Fibroblast of skin of abdomen (primary cell): Measurements from ENCODE around the gene NCAM2.
"Not testable (repeated sequence)": the region's sequence is repeated elsewhere in the genome, so short reads cannot be mapped to it uniquely, and the experiment has no call there.

ENCODE experiments used
- DNase-seq: peaks from one replicate; pipeline ENCODE4 v3.0.0-alpha.2; 2013

The NCAM2 gene

DNA sequence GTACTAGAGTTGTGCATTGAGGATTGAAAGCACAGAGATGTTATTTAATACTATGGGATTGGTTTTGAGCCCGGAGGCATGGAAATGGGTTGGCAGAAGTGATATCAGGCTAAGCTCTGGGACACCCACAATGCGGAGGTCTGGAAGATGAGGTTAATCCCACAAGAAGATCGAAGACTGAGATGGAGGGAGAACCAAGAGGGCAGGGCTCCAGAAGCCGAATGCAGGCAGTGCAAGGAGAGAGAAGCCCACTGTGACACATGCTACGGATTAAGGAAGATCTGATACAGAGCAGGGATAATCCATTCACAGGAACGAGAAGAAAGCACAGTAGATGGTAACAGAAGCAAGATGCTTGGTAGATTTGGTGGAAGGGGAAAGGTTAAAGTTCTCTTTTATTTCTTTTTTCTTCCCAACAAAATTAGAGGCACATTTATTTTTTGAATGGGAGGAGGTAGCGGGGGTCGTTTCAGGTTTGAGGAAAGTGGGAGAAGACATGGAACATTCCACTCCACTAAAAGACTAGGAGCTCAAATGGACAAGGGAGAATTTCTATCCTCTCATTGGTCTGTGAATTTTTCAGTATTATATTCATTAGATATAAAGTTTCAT is 113.2 kb downstream of the NCAM2 start:
- DNase-seq: no peak

DNA sequence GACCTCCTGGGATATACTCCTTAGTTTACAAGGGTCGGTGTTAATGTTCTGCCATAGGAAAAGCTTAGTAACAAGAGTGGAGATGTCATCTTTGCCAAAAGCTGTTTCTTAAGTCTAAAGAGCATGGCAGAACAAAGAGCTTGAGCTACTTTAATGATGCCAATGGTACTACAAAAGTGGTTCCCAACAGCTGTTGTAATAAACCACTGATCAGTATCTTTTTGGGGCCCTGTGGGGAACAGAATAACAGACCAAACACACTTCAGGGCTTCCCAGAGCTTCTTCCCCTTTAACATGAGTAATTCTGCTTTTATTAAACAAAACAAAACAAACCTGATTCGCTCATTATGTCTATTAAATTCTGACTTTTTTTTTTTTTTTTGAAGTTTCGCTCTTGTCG is 116.3 kb downstream of the NCAM2 start:
- DNase-seq: no peak

DNA sequence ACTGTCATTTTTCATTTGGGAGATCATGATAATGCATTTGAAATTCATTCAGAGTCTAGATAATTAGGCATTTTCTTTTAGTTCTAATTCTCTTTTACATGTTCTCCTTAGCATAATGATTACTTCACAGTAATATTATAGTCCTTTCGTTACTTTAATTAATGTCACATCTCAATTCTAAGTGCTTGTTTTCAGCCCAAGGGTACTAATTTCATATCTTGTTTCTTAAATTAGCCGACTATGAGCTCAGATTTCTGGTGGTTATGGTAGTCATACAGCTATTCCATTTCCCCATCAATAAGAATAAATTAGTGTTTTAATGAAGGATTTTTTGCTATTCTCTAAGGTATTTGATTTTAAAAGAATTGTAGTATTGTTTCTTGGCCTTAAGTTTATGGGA is 120.9 kb downstream of the NCAM2 start:
- no peak for DNase-seq

DNA sequence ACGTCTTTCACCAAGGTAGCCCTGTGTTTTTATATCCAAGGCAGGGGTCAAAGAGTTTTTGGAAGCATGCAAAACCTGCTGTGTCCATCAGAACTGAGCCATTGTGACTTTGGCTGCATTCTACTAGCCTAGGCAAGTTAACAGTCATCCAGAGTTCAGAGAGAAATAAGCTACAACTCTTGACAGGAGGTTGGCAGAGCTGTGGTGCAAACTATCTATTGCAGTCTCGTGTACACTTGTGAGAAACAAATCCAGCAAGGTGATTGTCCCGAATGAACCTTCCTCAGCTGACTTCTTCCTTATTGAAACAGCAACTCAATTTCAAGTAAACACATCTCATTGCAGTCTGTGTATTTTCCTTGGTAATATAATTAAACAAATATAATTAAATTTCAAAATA is 124.5 kb downstream of the NCAM2 start:
- no peak for DNase-seq

DNA sequence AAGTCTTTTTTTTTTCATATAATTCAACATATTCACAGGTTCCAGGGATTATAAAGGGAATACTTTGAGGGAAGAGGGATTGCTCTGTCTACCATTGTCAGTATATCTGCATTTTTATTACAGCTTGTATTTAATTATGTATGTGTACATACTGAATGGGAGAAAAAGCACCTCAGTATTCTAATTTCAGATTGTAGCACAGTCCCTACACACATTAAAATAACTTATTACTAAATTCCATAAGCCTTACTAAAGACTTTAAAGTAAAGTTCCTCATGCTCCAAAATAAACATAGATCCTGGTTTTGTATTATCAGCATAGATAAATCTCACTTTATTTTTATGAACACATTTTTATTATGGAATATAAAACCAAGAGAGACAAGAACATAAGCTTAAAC is 134.2 kb downstream of the NCAM2 start:
- DNase-seq: no peak

DNA sequence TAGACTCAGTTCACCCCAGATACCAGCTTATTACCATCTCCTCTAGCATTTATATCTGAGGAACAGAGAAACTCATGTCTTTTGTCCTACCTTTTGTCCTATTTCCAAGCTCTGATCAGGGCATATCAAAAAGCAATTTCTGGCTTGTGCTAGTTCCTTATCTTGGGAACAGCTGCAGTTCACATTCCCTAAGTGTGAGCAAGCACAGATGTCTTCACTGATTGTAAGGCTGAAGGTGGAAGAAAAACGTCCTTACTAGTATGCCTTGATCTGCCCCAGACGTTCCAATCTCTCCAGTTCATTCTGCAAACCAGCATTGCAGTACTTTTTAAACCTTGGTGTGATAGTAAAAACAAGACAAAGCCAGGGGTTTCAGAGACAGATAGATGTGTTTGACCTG is 139.8 kb downstream of the NCAM2 start:
- peak; percentile 75 for DNase-seq

DNA sequence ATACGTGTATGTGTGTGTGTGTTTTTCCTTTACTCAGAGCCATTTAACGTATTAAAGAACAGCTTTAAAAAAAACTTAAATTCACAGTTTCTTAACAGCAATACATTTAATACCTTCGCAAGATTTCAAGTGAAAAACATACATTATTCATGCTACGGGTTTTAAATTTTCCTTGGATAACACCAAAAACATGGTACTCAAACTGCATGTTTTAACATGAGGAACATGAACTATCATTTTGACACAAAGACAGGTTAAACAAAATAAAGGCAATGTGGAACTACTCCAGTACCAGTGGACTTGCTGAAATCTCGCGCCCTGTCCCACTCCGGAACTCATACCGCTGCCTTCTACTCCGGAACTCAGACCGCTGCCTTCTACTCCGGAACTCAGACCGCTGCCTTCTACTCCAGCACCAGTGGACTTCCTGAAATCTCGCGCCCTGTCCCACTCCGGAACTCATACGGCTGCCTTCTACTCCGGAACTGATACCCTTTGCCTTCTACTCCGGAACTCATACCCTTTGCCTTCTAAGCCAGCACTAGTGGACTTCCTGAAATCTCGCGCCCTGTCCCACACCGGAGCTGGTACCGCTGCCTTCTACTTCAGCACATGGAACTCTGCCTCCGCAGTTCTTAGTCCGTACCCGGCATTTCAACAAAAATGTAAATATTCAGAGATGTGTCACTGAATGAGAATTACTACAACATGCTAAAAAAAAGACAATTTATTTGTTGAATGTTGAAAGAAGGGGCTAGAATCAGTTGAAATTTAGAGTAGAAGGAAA is 148.6 kb downstream of the NCAM2 start:
- DNase-seq: no peak

DNA sequence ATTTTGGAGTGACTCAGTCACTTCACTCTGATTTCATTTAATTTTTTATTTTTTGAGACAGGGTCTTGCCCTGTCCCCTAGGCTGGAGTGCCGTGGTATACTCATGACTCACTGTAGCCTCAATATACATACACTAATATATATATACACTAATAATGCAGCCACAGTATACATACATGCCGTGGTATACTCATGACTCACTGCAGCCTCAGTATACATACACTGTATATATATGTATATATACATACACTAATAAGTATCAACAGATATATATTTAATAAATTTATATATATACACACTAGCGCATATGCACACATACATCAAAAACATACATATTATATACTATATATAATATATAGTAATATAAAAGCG is 149.2 kb downstream of the NCAM2 start:
- no peak for DNase-seq

DNA sequence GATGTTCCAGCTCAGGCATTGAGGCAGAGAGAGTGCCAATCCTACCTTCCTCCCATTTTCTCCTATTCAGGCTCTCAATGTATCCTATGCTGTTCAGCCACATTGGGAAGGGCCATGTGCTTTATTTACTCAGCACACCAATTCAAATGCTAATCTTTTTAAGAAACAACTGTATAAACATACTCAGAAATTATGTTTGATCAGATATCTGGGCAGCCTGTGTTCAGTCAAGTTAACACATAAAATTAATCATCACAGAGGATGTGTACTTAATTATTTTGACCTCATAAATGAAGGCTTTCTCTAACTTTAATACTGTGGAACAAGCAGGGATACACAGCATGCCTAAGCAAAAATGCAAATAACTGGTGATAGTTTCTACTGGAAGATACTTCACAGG is 149.8 kb downstream of the NCAM2 start:
- no peak for DNase-seq

DNA sequence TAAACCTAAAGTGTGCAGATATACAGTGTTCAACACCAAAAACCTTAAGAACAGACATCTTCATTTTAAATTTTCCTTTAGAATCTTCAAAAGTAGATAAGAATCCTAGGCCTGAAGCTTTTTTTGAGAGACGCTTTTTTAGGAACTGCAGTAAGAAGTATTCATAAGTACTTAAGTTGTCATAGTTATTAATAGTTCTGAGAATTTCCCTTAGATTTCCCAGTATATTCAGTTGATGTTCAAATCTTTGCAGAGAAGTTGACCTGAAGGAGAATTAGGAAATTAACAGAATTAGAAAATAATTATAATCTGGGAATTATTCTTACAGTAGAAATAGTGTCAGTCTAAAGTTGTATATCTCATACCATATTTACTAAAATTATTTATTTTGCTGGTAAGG is 150.3 kb downstream of the NCAM2 start:
- no peak for DNase-seq

DNA sequence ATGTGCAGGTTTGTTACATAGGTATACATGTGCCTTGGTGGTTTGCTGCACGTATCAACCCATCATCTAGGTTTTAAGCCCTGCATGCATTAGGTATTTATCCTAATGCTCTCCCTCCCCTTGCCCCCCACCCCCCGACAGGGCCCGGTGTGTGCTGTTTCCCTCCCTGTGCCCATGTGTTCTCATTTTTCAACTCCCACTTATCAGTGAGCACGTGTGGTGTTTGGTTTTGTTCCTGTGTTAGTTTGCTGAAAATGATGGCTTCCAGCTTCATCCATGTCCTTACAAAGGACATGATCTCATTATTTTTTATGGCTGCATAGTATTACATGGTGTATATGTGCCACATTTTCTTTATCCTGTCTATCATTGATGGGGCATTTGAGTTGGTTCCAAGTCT is 151.2 kb downstream of the NCAM2 start:
- not testable (repeated sequence) for DNase-seq

DNA sequence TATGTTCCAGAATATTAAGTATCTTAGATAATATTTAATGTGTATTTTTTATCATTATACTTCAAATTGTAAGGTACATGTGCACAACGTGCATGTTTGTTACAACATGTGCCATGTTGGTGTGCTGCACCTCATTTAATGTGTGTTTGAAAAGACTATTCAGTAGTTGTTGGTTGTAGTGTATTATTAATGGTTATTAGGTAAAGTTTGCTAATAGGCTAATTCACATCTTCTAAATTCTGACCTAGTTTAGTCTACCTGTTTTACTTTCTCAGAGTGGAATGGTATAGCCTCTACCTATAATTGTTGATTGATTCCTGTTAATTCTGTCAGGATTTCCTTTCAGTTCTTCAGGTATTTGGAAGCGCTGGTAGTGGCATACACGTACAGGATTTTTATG is 153.0 kb downstream of the NCAM2 start:
- DNase-seq: no peak

DNA sequence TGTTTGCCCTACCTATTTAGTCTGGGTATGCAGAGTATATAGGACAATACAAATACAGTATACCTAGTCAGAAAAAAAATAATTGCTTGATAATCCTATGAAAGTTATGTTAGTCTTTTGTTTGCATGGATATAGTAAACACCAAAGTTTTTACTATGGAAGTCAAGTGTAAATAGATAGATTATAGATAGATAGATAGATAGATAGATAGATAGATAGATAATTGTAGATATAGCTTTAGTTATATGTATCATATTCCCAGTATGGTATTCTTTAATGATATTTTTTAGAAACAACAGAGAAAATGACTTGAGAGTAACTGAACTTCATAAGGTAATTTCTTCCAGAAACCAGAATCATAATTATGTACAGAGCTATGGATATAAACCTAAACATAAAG is 158.2 kb downstream of the NCAM2 start:
- no peak for DNase-seq

DNA sequence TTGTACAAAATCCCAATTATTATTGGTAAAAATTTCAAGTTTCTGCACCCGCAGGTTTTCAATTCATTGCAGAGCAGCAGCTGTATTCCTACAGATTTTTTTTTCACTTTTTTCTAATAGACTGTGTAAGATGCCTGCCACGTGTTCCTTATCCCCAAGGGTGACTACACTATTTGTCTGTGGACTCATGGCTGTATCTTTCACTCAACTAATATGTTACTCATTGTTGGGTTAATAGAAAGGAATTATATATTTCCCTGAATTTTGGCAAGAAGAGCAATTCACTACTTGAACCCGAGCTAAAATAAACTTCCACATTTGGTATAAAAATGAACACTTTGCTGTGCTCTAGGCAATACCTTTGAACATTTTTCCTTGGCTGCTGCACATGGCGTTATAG is 158.7 kb downstream of the NCAM2 start:
- DNase-seq: peak; percentile 61

DNA sequence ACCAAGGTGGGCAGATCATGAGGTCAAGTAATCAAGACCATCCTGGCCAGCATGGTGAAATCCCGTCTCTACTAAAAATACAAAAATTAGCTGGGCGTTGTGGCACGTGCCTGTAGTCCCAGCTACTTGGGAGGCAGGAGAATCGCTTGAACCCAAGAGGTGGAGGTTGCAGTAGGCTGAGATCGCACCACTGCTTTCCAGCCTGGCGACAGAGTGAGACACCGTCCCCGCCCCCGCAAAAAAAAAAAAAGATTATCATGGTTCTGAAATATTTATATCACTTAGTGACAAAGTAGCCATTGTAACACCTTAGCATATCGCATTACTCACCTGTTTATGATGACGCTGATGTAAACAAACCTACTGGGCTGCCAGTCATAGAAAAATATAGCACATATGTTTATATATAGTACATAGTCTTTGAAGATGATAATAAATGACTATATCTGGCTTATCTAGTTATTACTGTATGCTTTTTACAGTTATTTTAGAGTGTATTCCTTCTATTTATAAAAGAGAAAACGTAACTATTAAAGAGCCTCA is 160.2 kb downstream of the NCAM2 start:
- DNase-seq: no peak

DNA sequence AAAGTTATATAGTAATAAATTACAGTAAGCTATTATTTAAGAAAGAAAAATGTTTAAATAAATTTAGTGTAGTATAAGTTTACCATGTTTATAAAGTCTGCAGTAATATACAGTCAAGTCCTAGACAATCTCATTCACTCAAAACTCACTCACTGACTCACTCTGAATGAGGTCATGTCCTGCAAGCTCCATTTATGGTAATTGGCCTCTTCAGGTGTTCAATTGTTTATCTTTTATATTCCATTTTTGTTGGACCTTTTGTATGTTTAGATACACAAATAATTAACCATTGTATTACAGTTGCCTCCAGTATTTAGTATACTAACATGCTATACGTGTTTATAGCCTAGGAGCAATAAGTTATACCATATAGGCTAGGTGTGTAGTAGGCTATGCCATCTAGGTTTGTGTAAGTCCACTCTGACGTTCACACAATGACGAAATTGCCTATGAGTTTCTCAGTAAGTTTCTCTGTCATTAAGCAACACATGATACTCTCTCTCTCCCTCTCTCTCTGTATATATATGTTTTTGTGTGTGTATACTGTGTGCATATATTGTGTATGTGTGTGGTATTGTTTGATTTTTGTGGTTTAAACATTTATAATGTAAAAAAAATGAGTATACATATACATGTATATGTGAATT is 161.2 kb downstream of the NCAM2 start:
- no peak for DNase-seq

DNA sequence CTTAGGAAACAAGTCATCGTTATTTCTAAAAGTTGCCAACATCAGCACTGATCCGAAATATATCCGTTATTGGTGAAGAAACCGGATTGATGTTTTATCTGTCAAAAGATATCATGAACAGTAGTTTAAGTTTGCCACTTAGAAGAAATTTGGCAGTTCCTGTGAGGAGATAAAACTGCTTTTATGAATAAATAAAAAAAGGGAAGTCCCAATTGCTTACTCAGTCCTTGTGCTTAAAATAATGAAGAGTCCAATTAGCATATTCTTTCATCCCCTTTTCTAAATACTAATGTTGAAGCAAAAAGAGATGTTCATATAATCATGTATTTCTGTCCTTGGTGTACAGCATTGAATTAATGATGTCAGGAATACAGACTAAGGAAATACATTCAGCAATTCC is 164.6 kb downstream of the NCAM2 start:
- DNase-seq: no peak

DNA sequence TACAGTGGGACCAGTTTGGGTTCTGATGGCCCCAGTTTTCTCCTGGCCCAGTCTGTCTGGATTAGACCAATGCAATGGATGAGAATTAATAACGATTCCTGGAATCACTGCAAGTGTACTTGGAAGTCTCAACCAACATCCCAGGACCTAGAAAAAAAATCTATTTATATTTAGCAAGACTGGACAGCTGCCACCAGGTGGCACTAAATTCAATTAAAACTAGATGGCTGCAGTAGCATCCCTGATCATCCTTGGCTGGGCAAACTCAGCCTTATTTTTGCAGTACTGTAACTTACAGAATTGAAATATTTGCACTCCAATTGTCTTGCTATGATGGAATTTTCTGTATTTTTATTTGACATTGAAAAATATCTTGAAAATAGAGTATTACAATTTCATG is 165.7 kb downstream of the NCAM2 start:
- DNase-seq: peak; percentile 76

DNA sequence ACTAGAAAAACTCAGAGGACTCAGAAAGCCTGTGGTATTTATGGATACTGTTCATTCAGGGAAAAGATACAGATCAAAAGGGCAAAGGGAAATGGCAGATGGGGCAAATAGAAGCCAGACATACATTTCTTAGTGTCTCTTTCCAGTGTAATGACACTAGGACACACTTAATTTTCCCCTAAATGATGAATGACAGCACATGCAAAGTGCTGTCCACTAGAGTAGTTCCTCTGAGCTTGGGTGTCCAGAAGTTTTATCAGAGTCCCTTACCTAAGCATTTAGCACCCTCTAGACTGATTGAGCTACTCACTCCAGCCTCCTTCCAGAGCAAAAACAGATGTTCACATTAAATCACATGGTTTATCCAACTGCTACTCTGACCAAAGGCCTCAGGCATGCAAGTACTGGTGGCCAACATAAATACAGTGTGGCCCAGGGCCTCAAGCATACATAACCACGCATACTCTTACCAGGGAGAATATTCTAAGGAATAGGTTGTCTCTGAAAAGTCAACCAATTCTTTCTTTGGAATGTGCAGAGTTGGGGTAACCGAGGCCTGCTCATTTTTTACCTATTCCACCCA is 166.9 kb downstream of the NCAM2 start:
- peak; percentile 95 for DNase-seq

DNA sequence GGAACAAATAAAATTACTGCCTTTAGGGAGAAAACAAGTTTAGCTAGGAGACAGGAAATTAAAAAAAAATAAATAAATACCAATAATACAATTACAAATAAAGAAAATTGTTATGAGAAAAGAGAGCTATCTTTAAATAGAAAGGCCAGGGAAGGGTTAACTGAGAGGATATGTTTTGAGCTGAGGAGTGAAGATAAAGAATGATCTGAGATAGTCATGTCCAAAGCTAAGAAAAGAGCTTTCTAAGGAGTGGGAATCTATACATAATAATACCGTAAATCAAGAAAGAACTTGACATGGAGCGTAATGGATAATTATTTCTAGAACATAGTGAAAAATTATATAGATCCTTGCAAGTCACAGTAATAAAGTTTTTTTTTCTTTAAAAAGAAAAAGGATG is 176.5 kb downstream of the NCAM2 start:
- DNase-seq: no peak

DNA sequence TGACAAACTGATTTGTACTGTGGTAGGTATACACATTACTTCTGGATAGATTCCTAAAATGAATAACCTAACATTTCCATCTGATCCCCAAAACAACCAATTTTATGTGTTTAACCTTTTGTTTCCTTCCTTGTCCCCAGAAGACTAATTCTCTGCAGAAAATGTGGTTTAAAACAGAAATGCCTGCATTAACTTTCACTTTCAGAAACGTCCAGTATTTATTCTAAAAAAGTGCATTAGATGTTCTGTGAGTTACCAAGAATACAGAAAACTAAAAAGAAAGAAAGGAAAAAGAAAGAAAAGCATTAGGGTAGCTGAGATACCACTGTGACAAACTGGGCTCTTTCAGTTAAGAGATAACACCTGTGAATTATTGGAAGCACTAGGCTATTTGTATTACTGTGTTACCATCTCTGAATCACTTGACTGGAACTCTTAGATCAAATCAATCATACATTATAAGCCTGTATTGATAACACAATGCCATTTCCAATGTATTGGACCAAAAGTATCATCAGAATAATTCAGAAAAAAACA is 177.7 kb downstream of the NCAM2 start:
- DNase-seq: no peak

DNA sequence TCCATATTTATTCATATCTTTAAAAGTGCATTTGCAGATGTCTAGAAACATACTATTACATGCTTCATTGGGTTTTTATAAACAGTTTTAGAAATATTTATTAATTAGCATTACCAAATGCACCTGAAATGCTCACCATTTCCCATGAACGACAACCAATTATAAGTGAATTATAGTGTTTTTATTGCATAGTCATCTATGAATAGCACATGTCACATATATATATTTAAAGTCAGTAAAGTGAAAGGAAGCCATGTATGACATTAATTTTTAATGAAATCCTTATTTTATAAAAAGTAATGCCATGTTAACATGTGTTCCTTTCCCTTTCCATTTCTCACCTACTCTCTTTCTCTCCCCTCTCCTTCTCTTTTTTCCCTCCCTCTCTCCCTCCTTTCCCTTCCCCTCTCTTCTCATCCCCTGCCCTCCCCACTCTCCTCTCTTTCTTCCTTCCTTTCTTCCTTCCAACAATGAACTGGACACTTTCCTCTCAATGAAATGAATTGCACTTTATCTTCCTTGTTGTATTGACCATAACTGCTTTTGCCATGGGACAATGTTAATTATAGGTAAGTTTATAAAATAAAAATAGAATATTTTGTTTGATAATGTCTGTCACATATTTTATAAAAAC is 179.3 kb downstream of the NCAM2 start:
- DNase-seq: no peak
